HG03439 (cell line): Measurements from ENCODE around the gene FSHR.

ENCODE experiments used
- ATAC-seq: cut with Tn5 transposase; IDR thresholded peaks from one replicate; pipeline ENCODE4 v1.9.1; 2021; ENCODE audit warnings: mild to moderate bottlenecking, moderate library complexity; ENCODE audit not compliant: unreplicated experiment

FSHR gene

DNA sequence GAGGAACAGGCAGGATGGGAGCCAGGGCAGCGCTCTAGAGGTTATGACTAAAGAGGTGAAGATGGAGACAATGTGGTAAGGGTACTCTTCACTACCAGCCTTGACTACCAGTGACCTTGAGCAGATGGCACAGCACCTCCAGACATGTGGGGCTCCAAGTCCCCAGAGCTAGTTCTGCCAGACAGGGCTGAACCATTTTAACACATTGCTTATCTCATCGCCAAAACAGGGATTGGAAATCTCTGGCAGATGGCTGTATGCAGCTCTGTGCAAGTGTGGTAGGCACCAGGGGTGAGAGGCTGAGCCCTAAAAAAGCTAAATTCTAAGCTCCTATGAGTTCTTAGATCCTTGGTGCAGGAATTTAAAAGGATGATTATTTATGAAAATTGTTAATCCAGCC, 41.3 kb downstream of the FSHR start:
- no peak for ATAC-seq

- no peak for ATAC-seq
These were observed 42.9 kb downstream of the FSHR start for GRCh38 chr2:49111456-49111855.

GRCh38 chr2:49111006-49111405, 43.3 kb downstream of the FSHR start:
- ATAC-seq: no peak

DNA sequence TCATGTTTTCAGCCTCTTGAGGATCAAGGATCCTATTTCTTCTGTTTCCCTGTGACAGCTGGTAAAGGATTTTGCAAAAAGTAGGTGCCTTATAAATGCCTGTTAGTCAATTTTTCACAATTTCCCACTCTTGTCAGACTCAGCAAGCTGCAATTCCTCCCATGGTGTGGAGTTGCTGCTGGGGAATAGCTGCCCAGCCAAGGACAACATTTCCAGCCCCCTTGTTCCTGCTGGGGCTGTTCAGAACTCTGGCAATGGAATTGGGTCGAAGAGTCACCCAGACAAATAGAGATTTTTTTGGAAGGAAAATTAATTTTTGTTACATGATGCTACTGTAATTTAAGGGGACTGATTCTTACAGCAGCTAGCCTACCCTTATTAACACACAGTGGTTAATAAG, 43.7 kb downstream of the FSHR start:
- no peak for ATAC-seq

DNA sequence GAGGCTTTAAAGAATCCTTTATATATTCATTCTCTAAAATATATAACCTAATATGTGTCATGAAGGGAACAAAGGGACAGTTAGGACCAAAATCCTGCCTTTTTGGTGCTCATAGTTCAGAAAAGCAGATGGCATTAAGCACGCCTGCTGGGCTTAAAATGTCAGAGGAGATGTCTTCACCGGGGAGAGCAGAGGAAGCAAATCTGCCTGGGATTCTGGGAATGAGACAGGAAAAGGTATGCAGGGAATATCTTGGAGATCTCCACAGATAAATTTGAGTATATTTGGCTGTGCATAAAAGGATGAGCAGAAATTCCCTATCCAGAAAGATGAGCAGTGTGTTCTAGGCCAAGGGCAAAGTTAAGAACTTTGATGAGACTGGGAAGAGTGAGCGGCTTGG, 45.5 kb downstream of the FSHR start:
- no peak for ATAC-seq

DNA sequence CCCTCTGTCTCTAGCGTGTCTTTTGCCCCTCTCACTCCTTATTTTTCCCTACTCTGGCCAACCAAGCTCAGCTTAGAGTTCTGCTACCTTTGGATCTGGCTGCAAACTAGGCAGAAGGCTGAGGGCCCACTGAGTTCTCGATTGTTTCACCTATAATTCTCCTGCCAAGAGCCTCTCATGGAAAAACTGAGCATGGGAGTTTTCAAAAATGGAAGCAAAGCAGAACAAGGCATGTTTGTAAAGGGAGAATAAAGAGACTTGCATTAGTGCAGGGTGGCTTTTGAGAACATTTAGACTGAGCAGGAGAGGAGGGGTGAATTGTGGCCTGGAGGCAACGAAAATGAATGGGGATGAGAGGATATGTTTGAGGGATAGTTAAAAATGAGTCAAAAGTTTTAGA, 45.9 kb downstream of the FSHR start:
- no peak for ATAC-seq

DNA sequence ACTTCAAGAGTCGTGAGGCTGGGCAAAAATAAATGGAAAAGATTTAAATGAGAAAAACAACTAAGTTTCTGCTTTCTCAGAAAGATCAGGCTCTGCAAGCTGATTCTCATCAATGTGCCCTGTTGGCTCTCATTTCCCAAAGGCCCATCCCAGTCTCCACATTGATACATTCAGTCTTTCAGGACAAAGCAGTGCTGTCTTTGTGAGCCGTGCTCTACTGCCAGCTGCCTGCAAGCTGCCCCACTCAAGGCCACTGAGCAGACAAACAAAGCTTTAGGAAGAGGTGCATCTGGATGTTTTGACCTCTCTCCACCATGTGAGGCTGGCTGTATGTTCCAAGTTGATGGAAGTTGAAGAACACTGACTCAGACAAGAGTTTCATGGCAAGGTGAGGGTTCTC, 48.8 kb downstream of the FSHR start:
- no peak for ATAC-seq

DNA sequence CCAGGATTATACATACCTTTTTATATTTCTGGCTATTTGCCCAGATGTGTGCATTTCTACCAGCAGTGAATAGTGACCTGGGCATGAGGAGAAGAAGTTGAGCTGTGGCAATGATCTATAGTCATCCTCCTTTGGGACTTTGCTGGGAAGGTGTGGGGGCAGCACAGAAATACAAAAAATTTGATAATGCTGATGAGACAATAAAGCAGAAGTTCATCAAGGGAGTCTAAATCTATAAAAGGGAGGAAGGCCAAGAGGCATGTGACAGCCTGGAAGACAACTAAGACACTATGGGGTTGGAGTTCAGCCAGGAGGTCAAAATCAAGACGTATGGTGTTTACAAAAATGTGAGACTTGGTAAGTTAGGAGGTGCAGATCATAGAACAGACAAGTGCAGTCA, 52.2 kb downstream of the FSHR start:
- no peak for ATAC-seq

GRCh38 chr2:49080681-49081080, 73.6 kb downstream of the FSHR start:
- ATAC-seq: no peak

DNA sequence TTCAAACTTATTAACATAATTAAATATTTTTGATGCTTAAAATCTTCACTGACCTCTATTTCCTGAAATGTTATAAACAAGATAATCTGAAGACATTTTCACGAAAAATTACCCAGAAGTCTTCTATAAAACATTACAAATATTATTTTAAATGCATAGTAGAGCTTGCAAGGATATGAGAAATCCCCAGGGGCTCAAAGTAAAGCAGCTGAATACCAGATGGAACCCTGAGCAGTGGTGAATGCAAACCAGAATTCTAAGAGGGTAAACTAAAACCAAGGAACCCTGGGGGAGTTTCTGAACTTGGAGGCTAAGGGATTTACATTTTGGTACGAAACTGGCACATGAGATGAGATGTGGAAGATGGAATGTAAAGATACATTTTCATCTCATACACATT, 83.6 kb downstream of the FSHR start:
- ATAC-seq: no peak

DNA sequence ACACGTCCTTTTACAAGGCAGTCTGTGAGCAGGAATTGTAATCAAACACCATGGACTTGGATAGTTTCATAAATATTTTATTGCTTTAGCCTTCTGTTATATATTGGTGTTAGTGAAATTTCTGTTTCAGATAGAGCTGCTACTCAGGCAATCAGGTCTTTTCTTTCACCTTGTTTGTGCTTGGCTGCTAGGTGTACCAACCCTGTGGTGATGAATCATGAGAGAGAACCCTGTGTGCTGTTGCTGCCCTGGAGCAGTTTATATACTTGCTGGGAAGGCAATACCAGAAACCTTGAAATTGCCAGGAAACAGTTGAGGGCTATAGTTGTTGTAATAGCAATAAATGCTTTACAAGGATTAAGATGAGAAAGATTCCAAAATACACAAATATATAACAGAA, 84.5 kb downstream of the FSHR start:
- ATAC-seq: no peak

DNA sequence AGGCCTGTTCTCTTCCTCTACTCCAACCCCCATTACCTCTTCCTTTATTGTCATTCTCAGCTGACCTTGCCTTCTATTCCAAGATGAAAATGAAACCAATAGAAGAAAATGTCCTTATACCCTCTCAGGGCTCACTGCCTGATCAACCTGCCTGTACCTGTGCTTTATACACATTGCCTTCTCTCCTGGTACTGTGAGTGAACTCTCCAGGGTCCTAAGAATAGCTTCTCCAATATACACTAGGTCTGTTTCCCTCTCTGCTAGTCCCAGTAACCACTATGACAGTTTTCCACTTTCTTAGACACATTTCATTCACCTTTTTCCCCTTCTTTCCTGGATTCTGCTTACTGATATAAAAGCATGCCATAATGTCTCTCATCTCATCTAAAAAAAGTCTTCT, 85.7 kb downstream of the FSHR start:
- ATAC-seq: no peak

- no peak for ATAC-seq
These were observed 86.3 kb downstream of the FSHR start for GRCh38 chr2:49067971-49068370.

GRCh38 chr2:49053156-49053555, 101.2 kb downstream of the FSHR start:
- ATAC-seq: no peak

DNA sequence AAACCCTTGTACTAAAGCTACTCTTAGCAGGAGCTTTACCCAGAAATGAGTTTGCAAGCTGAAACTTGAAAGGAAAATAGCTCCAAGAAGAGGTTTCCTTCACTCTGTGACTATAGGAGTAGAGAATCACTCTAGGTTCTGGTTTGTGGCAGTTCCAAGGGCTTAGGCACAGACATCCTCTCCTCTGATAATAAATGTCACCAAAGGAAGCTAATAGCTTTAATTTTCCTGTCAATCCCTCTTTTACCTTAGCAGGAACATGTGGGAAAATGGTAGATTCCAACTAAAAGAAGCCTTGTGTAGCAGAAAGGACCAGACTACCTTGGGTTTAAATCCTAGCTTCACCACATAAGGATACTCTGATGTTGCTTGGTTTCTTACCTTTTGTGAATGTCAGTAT, 104.0 kb downstream of the FSHR start:
- ATAC-seq: no peak

GRCh38 chr2:49049161-49049560, 105.2 kb downstream of the FSHR start:
- no peak for ATAC-seq

GRCh38 chr2:49045083-49045482, 109.2 kb downstream of the FSHR start:
- no peak for ATAC-seq

DNA sequence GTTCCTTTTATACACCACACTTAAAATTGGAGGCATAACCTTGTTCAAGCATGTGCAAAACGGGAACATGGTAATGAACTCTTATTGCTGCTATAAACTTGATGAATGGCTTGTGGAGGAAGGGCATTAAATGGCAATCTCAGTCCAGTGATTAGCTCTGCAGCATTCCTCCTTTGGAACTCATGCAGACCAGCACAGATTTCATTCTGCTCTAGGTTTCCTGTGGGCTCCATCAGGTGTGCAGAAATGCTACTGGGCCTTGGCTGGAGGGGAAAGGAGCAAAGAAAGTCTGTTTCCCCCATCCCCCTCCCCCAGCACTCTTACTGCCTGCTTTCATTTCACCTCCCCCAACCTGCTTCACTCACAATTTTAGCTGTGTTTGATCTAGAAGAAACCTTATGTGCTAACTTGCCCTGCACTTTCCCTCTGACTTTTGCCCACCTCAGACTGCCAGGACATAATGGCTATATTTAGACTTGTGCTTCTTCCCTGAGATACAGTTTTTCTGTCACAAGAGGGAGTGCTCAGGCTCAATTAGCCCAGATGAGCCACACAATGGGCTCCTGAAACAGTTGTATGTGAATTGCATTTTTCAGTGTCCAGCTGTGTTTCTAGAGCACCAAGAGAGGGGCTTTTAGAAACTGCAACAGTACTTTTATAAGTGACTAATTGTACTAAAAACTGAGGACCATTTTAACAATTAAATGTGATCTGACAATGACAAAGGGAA, 109.8 kb downstream of the FSHR start:
- ATAC-seq: no peak

- ATAC-seq: no peak
These were observed 110.8 kb downstream of the FSHR start for GRCh38 chr2:49043405-49043982.

DNA sequence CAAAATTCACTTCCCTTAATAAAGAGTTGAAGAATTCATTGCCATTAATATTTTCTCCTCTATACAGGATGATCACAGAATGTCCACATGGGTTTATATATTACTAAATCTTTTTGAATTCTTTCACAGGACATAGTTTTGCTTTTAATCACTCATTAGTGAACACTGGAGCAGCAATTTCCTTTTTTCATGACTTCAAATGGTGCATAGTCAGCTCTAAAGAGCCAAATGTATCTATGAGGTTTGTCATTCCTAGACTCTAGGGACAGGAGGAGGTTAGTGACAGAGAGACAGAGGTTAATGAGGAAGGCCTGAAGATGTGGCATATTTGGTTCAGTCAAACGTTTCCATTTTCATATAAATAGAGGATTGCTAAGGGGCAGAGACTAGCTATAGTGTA, 111.8 kb downstream of the FSHR start:
- no peak for ATAC-seq

DNA sequence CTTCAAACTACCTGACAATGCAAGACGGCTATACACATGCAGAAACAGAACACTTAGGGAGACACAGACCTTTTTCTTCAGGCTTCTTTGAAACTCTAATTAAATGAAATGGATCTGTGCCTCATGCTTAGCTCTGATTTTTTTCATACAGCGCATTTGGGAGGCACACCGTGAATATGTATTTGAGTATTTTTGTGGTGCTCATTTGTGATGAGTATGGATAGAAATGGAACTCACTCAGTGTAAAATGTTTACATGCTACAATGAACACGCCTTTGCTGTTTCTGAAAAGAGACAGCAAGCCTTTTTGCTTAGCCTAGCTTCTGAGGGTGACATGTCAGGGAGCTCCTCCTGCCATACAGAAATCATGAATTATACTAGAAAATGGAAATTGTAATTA, 113.3 kb downstream of the FSHR start:
- no peak for ATAC-seq

- no peak for ATAC-seq
These were observed 117.1 kb downstream of the FSHR start for GRCh38 chr2:49037197-49037596.

- no peak for ATAC-seq
These were observed 118.8 kb downstream of the FSHR start for GRCh38 chr2:49035481-49035880.
